Stimulated activated CD8-positive, alpha-beta memory T cell treated with anti-CD3 and anti-CD28 coated beads, Interleukin-2, amount 100 ng/mL, for 48 hours (primary cell): ENCODE measurements around the gene TM2D1.
"Not testable (repeated sequence)": the region's sequence is repeated elsewhere in the genome, so short reads cannot be mapped to it uniquely, and the experiment has no call there.

Experiments
- DNase-seq, 2 donors: peaks; one replicate each; pipeline ENCODE4 v3.0.0-alpha.2; 2020; ENCODE audit warnings: low read depth in 2 of 2

The TM2D1 gene

DNA sequence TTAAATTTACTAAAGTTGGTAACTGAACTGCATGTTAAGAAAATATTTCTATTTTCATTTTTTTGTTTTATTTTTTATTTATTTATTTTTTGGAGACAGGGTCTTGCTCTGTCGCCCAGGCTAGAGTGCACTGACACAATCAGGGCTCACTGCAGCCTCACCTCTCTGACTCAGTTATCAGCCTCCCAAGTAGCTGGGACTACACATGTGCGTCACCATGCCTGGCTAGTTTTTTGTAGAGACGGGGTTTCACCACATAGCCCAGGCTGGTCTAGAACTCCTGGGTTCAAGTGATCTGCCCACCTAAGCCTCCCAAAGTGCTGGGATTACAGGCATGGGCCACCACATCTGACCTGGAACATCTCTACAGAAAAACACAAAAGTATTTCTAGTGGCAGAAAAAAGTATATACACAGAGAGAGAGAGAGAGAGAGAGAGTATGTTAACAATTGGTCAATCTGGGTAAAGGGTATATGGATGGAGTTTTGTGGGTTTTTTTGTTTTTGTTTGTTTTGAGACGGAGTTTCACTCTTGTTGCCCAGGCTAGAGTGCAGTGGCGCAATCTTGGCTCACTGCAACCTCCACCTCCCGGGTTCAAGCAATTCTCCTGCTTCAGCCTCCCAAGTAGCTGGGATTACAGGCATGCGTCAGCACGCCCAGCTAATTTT lies 5.8 kb downstream of the TM2D1 start:
- DNase-seq, result not testable (repeated sequence)

DNA sequence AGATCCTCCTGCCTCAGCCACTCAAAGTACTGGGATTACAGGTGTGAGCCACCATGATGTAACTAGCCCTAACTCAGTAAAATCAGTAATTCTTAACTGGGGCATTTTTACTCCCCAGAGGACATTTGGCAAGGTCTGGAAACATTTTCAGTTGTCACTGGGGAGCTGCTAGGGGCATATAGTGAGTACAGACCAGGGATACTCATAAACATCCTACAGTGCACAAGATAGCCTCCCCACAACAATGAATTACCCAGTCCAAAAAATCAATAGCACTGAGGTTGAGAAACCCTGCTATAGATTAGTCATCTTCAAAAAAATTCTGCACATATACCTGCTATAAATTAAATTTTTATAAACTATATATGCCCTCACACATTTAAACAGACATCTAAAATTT lies 13.0 kb downstream of the TM2D1 start:
- DNase-seq, result no peak

DNA sequence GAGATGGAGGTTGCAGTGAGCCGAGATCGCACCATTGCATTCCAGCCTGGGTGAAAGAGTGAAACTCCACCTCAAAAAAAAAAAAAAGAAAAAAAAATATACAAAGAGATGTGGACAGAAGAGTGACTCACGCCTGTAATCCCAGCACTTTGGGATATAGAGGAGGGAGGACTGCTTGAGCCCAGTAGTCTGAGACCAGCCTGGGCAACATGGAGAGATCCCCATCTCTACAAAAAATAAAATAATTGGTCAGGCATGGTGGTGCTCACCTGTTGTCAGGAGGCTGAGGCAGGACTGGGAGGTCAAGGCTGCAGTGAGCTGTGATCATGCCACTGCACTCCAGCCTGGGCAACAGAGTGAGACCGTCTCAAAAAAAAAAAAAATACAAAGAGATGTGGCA lies 13.7 kb downstream of the TM2D1 start:
- not testable (repeated sequence) for DNase-seq

DNA sequence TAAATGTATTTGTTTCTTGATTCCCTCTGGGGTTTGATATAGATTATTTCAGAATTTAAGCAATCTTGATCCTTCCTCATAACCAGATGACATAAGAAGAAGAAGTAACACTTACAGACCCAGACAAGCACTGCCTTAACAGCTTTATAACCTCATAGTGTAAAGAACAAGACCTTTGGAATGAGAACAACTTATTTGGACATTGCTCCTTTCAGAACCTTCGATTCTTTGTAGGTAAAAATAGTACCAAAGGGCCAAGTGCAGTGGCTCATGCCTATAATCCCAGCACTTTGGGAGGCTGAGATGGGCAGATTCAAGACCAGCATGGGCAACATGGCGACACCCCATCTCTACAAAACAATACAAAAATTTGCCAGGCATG lies 15.0 kb downstream of the TM2D1 start:
- DNase-seq, result no peak

DNA sequence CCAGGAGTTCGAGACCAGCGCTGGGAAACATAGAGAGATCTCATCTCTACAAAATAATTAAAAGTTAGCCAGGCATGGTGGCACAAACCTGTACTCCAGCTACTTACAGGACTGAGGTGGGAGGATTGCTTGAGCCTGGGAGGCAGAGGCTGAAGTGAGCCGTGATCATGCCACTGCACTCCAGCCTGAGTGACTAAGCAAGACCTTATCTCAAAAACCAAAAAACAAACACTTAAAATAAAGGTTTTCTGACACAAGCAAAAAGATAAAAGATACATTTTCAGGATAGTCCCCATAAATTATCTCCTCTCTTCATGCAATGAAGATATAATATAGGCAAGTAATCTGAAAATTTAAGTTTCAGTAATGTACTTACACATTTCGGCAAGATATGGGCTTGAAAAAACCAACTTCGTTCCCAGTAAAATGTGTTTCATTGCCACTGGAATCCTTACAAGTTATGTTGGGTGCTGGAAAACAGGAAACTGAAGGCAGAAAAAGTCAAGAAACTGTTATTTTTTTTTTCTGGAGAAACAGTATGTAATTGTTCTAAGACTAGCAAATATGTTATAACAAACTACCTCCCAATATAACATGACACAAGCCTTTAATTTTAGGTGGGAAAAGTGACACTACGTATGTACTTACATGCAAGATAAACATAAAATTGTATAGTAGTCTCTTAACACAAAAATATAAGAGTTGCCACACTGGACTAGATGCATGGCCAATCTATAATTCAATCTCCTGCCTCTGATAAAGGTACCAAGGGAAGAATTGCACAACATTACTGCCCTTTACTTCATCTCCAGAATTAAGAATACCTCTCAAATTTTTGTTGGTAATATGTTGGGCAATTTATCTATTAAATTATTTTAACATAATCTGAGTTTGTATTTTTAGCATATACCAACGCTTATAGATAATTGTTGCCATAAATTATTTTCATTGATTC lies 15.7 kb downstream of the TM2D1 start:
- DNase-seq, result no peak

DNA sequence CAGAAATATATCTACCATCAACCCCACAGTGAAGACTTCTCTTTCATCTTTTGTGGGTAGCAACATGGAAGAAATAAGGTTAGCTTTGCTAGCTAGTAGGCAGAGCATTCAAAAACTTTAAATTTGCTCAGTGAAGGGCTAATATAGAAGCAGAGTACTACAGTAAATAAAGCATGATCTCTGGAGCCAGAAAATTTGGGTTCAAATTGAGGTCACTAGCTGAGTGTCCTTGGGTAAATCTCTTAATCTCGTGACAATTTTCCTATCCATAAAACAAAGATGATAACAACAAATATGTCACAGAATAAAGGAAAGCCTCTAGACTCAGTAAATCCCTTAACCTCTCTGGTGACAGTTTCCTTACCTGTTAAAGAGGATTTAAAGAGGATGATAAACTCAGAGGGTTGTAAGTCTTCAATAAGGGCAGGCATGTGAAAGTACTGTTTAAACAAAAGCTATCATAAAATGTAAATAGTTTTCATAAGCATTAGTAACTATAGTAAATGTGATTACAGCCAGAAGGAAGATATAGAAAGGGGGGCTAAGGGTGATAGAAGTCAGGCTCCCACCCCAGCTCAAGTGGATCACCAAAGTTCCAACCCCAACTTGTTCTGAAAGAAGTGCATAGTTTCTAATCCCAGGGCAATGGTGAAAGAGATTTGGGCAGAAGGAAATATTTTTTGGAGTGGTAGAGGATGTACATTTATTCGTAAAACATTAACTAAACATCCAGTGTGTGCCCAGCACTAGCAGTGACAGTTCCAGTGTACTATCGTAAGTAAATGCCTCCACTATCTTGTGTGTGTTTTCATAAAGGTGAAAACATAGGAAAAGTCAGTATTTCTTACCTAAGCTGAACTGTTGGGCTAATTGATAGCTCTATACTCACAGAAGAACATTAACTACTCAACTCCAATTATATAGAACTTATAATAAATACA lies 24.8 kb downstream of the TM2D1 start:
- no peak for DNase-seq

DNA sequence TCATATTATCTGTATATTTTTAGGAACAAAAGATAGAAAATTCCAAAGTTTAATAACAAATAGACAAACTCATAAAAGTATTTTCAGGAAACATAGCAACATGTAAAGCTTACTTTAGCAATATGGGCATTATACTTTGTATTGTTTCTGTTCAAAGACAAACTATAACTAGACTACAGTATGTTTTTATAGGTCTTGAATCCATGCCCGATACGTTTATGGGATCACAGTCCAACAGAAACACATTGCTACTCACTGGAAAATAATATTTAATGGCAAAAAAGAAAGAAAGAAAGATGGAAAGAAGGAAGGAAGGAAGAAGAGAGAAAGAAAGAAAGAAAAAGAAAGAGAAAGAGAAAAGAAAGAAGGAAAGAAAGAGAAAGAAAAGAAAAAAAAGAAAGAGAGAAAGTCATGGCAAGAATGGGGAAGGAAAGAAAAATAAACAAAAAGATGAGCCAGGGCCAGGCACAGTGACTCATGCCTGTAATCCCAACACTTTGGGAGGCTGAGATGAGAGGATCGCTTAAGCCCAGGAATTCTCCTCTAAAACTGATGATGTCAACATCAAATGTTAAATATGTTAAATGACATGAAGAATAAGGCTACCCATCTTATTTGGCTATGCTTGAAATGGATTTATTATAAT lies 32.7 kb downstream of the TM2D1 start:
- DNase-seq, result no peak

DNA sequence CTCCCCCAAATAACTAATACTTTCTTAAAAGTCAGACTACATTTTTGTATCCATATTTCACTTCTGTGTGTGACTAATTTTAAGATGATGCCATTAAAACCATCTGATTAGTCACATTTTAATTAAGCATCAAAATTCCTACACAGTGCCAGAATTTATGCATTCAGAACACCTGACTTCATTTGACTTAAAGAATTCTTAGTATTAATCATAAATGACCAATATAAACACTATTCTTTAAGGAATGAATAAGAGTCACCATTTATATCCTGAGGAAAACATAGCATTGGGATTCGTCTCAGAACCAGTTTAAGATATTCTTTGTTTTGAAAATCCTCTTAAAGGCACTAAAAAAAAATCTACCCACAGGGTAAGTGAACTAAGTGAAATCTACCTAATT lies 37.0 kb downstream of the TM2D1 start:
- DNase-seq, result no peak

DNA sequence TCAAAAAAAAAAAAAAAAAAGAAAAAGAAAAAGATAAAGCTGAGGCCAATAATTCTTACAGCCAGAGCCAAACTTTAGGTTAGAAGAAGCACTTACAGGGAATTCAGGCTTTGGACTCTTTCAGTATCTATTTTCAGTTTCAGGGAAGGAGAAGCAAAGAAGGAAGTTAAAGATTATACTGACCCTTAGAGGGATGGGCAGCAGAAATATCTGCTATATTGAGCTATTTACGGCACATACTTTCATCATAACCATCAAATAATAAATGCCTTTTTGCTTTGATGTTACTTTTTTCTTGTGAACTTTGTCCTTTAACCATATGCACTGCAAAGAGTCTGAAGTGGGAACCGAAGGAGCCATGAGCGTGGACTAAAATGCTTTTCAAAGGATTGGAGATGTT lies 42.0 kb downstream of the TM2D1 start:
- DNase-seq, result no peak

DNA sequence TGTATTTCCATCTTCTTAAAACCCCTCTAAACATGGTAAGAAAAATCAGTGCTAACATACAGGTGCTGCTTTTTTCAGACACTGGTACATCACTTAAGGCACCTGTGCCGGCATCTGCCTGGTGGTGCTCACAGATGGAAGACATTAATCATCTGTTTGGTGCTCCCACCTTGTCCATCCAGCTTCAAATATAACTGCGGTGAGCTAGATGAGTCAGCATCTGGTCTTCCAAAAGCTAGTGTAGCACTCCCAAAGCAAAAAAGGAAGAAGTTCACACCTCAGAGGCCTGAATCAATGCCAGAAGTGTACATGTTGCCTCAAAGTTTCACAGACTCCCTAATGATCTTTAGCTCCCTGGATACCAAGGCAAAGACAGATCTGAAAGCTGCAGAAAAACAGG lies 44.4 kb downstream of the TM2D1 start:
- no peak for DNase-seq

DNA sequence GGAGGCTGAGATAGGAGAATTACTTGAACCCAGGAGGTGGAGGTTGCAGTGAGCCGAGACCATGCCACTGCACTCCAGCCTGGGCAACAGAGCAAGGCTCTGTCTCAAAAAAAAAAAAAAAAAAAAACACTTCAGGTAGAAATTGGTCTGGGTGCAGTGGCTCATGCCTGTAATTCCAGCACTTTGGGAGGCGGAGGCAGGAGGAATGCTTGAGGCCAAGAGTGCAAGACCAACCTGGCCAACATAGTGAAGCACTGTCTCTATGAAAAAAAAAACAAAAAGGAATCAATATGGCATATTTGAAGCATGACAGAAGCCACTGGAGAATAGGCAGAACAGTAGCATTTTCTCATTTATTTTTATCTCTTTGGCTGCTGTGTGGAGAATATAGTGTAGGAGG lies 48.1 kb downstream of the TM2D1 start:
- not testable (repeated sequence) for DNase-seq

DNA sequence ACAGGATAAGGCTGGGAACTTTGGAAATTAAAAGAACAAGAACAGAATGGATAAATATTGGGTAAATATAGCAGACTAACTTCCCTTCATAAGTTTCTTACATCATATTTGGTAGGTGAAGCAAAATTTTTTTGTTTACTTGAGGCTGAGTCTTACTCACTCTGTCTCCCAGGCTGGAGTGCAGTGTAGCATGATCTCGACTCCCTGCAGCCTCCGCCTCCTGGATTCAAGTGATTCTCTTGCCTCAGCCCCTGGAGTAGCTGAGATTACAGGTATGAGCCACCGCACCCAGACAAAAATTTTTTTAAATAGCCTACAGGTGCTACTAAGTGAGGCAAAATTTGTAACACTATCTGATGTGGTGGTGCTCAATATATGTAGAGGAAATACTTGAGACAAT lies 50.7 kb downstream of the TM2D1 start:
- DNase-seq, result no peak

DNA sequence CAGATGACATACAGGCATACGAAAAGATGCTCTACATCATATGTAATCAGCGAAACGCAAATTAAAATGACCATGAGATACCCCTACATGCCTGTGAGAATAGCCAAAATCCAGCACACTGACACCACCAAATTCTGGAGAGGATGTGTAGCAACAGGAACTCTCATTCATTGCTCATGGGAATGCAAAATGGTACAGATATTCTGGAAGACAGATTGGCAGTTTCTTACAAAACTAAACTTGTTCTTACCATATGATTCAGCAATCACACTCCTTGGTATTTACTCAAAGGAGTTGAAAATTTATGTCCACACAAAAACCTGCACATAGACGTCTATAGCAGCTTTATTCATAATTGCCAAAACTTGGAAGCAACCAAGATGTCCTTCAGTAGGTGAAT lies 52.6 kb downstream of the TM2D1 start:
- DNase-seq, result no peak

DNA sequence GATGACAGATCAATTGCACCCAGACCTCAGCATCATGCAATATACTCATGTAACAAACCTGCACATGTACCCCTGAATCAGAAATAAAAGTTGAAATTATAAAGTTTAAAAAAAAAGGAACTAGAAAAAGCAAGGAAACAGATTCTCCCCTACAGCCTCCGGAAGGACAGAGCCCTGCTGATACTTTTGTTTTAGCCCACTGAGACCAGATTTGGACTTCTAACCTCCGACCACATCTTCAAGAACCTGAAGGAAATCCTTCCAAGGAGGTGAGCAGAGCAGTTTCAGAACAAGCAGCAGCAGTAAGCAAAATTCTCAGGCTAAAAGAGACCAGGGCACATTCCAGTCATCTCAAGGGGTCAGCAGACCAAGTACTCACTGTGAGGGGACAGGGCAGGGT lies 54.5 kb downstream of the TM2D1 start:
- DNase-seq, result no peak

DNA sequence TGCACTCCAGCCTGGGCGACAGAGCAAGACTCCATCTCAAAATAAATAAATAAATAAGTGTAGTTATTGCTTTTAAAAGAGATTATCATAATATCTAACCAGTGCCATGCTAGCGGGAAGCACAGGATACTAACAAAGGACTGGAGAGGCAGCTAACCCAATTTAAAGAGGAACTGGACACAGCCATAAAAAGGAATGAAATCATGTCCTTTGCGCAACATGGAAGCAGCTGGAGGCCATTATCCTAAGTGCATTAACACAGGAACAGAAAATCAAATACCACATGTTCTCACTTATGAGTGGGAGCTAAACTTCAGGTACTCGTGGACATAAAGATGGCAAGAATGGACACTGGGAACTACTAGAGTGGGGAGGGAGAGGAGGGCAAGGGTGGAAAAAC lies 54.9 kb downstream of the TM2D1 start:
- DNase-seq, result no peak

DNA sequence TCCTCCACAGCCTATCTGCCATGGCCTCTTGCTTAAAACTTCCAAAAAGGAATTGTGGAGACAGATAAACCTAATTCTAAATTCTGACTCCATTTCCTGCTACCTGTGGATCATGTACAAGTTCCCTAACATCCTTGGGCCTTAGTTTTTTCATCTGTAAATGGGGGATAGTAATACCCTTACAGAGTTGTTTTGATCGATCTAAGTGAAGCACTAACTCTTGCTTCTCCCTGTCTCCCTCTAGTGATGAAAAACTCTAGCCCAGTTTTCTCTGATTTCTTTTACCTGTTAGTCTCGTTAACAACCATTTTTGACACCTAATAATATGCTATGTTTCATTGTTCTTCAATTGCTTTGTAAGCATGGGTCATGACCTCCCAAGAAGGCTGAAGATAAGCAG lies 65.9 kb downstream of the TM2D1 start:
- no peak for DNase-seq

DNA sequence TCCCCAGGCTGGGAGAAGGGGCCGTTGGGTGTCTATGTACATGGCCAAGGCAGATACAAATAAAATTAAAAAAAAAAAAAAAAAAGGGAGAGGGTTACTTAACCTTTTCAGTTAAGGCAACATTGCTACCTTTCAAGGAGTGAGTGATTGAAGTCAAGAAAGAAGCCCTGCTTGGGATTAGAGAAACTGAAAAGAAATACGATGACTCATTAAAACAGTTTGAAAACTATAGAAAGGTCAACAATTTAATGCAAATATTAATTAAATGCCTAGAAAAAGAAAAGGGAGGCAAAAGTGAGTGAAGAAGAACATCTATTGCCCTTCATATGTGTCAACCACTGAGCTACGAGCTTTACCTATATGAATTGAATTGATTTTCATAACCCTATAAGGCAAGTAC lies 69.5 kb downstream of the TM2D1 start:
- no peak for DNase-seq

DNA sequence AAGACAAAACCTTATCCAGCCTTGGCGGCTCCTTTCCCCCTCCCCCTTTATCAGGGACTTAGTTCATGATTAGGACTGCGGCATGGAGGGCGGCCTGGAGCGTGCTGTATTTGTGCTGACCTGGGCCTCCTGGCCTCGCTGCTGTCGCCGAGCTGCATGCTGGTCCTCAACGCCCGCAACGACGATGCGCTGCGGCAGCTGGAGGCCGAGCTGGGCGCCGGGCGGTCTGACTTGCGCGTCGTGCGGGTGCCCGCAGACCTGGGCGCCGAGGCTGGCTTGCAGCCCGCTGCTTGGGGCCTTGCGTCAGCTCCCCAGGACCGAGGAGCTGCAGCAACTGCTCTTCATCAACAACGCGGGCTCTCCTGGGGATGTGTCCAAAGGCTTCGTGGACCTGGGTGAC lies 70.9 kb downstream of the TM2D1 start:
- DNase-seq, result no peak

DNA sequence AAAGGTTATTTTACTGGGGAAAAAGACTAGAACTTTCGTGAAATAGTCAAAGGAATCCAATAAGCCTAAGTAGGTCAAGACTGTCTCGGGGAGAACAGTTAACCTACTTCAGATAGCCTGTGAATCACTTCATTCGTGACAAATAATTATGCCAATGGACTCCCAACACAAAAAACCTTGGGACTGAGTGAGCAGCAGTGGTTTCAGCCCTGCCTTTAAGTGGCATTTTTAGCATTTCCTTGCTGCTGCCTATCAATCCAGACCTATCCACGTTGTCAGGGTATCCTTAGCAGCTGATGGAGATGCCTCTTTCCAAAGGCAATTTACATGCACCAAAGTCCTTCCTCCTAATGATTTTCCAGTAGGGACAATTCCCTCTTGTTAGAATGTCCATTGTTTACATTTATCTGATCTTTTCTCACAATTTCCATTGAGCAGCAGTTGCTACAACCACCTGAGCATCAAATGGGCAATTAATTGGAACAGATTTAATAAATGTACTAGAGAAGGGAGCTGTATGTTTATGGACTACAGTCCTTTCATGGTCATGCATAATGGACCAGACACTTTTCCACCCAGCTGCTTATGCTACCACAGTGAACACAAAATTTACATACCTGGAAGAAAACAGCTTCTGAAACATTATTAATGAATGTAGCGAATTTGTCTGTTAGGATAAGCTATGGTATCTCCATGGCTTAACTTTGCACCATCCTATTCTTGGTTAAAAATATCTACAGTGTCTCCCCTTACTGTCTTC lies 75.8 kb downstream of the TM2D1 start:
- DNase-seq, result no peak

DNA sequence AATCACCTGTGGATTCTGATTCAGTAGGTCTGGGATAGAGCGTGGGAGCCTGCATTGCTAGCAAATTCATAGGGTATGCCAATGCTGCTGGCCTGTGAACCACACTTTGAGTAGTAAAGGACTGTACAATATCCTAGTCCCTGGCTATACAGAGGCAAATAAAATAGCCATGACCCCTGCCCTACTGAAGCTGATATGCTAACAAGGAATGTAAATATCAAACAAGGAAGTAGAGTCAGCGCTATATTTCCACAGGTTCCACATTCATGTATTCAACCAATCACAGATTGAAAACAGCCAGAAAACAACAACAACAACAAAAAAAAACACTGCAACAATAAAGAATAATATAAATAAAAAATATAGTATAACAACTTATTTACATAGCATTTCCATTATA lies 77.8 kb downstream of the TM2D1 start:
- no peak for DNase-seq

DNA sequence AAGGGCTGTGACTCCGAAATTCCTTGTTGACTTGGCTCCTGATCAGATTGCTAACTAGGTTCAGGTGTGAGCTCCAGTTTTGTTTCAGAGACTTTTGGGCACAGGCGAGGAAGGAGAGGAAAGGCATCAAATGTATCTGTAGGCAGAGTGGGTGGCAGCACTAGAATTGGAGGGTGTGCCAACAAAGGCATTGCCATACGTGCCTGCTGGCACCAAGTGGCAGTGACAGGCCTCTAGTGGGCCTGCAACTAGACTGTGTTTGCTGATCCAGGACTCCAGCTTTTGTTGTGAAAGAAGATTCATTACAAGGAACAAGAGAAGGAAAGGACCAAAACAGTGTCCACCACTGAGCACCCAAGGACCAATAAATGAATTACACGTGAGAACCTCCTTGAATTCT lies 79.5 kb downstream of the TM2D1 start:
- no peak for DNase-seq
